Measurements from ENCODE around the gene ELN. TPM values are rescaled to one million over a fixed set of nuclear protein-coding genes. Genes with fewer than 3 reads are reported as not detected.
"Not testable (repeated sequence)": the region's sequence is repeated elsewhere in the genome, so short reads cannot be mapped to it uniquely, and the experiment has no call there.

Gene ELN
- polyA plus RNA-seq (2013, experiment 1 of 2) = 15.7 TPM
- 8.2 TPM for polyA plus RNA-seq (2013, experiment 2 of 2)

GRCh38 chr7:74027683-74028320, at the start of gene ELN:
TSS of gene ELN (plus strand) at chr7:74028173. CDS start at chr7:74028188, 15 bp downstream.
- Histone ChIP-seq H3K4me3 (ENCODE audit: extremely low read depth, insufficient read depth, low read length, poor library complexity, severe bottlenecking) (no peak within 1 kb of the TSS), H3K36me3 (ENCODE audit: control insufficient read depth, insufficient read depth, low read length) (no peaks in the 10 kb centered on the region), H3K4me1 (ENCODE audit: control insufficient read depth, insufficient read depth, low read length, poor library complexity, severe bottlenecking) (peaks cover 24% of the 10 kb centered on the region), H3K9me3 (ENCODE audit: control insufficient read depth, low read length) (no peaks in the 10 kb centered on the region), H3K27ac (ENCODE audit: low read depth, low read length, severe bottlenecking) (no peak within 1 kb of the TSS)
- WGBS, 2 experiments (ENCODE audit: insufficient coverage in 2 of 2) = 50 to 54% methylated on average over 13 to 25 of the region's 39 CpGs

- Histone ChIP-seq H3K27ac (ENCODE audit: low read depth, low read length, severe bottlenecking) (no peak overlapping the region), H3K9me3 (ENCODE audit: control insufficient read depth, low read length) (no peaks in the 10 kb centered on the region), H3K36me3 (ENCODE audit: control insufficient read depth, insufficient read depth, low read length) (no peaks in the 10 kb centered on the region), H3K4me3 (ENCODE audit: extremely low read depth, insufficient read depth, low read length, poor library complexity, severe bottlenecking) (no peak overlapping the region), H3K4me1 (ENCODE audit: control insufficient read depth, insufficient read depth, low read length, poor library complexity, severe bottlenecking) (no peaks in the 10 kb centered on the region)
- 78 to 85% methylated on average over 17 to 23 of the region's 24 CpGs for WGBS, 2 experiments (ENCODE audit: insufficient coverage in 2 of 2)
Measured at GRCh38 chr7:73978661-73979563, 49.1 kb upstream of the ELN start.

- H3K9me3 ChIP-seq (ENCODE audit: control insufficient read depth, low read length); H3K27ac ChIP-seq (ENCODE audit: low read depth, low read length, severe bottlenecking); H3K4me3 ChIP-seq (ENCODE audit: extremely low read depth, insufficient read depth, low read length, poor library complexity, severe bottlenecking); H3K4me1 ChIP-seq (ENCODE audit: control insufficient read depth, insufficient read depth, low read length, poor library complexity, severe bottlenecking); H3K36me3 ChIP-seq (ENCODE audit: control insufficient read depth, insufficient read depth, low read length): not testable (repeated sequence)
- 92 to 96% methylated on average over 7 of the region's 9 CpGs for WGBS, 2 experiments (ENCODE audit: insufficient coverage in 2 of 2)
Measured at GRCh38 chr7:73979656-73980055, 48.3 kb upstream of the ELN start.

GRCh38 chr7:73980206-73980605, 47.8 kb upstream of the ELN start:
- H3K9me3 ChIP-seq (ENCODE audit: control insufficient read depth, low read length) = no peaks in the 10 kb centered on the region
- 97 to 100% methylated on average over 2 to 6 of the region's 6 CpGs for WGBS, 2 experiments (ENCODE audit: insufficient coverage in 2 of 2)
- H3K36me3 ChIP-seq (ENCODE audit: control insufficient read depth, insufficient read depth, low read length) = no peaks in the 10 kb centered on the region
- H3K27ac ChIP-seq (ENCODE audit: low read depth, low read length, severe bottlenecking) = no peak overlapping the region
- H3K4me3 ChIP-seq (ENCODE audit: extremely low read depth, insufficient read depth, low read length, poor library complexity, severe bottlenecking) = no peak overlapping the region
- no peaks in the 10 kb centered on the region for H3K4me1 ChIP-seq (ENCODE audit: control insufficient read depth, insufficient read depth, low read length, poor library complexity, severe bottlenecking)

- no peaks in the 10 kb centered on the region for H3K9me3 ChIP-seq (ENCODE audit: control insufficient read depth, low read length)
- peaks cover 8% of the 10 kb centered on the region for H3K4me1 ChIP-seq (ENCODE audit: control insufficient read depth, insufficient read depth, low read length, poor library complexity, severe bottlenecking)
- no peak overlapping the region for H3K4me3 ChIP-seq (ENCODE audit: extremely low read depth, insufficient read depth, low read length, poor library complexity, severe bottlenecking)
- WGBS, 2 experiments (ENCODE audit: insufficient coverage in 2 of 2) = 88 to 93% methylated on average over 4 to 7 of the region's 7 CpGs
- no peaks in the 10 kb centered on the region for H3K36me3 ChIP-seq (ENCODE audit: control insufficient read depth, insufficient read depth, low read length)
- H3K27ac ChIP-seq (ENCODE audit: low read depth, low read length, severe bottlenecking) = no peak overlapping the region
Measured at GRCh38 chr7:73981933-73982332, 46.0 kb upstream of the ELN start.

GRCh38 chr7:73983437-73984164, 44.4 kb upstream of the ELN start:
- Histone ChIP-seq H3K36me3 (ENCODE audit: control insufficient read depth, insufficient read depth, low read length) (no peaks in the 10 kb centered on the region), H3K4me1 (ENCODE audit: control insufficient read depth, insufficient read depth, low read length, poor library complexity, severe bottlenecking) (peaks cover 11% of the 10 kb centered on the region), H3K4me3 (ENCODE audit: extremely low read depth, insufficient read depth, low read length, poor library complexity, severe bottlenecking) (no peak overlapping the region), H3K27ac (ENCODE audit: low read depth, low read length, severe bottlenecking) (no peak overlapping the region), H3K9me3 (ENCODE audit: control insufficient read depth, low read length) (no peaks in the 10 kb centered on the region)
- 89 to 96% methylated on average over 19 to 22 of the region's 22 CpGs for WGBS, 2 experiments (ENCODE audit: insufficient coverage in 2 of 2)

GRCh38 chr7:73984481-73985205, 43.3 kb upstream of the ELN start:
- 91 to 92% methylated on average over 16 to 19 of the region's 19 CpGs for WGBS, 2 experiments (ENCODE audit: insufficient coverage in 2 of 2)
- H3K27ac ChIP-seq (ENCODE audit: low read depth, low read length, severe bottlenecking) = no peak overlapping the region

GRCh38 chr7:73985737-73986141, 42.2 kb upstream of the ELN start:
- WGBS, 2 experiments (ENCODE audit: insufficient coverage in 2 of 2) = 90 to 92% methylated on average over 12 to 13 of the region's 13 CpGs
- H3K27ac ChIP-seq (ENCODE audit: low read depth, low read length, severe bottlenecking) = no peak overlapping the region
- no peak overlapping the region for H3K4me3 ChIP-seq (ENCODE audit: extremely low read depth, insufficient read depth, low read length, poor library complexity, severe bottlenecking)

More at GRCh38 chr7:73984481-73985205, 43.3 kb upstream of the ELN start:
- H3K9me3 ChIP-seq (ENCODE audit: control insufficient read depth, low read length) = no peaks in the 10 kb centered on the region
- peaks cover 16% of the 10 kb centered on the region for H3K4me1 ChIP-seq (ENCODE audit: control insufficient read depth, insufficient read depth, low read length, poor library complexity, severe bottlenecking)
- H3K36me3 ChIP-seq (ENCODE audit: control insufficient read depth, insufficient read depth, low read length) = no peaks in the 10 kb centered on the region
- H3K4me3 ChIP-seq (ENCODE audit: extremely low read depth, insufficient read depth, low read length, poor library complexity, severe bottlenecking) = no peak overlapping the region

GRCh38 chr7:73986158-73986631, 41.8 kb upstream of the ELN start:
- Histone ChIP-seq H3K36me3 (ENCODE audit: control insufficient read depth, insufficient read depth, low read length) (no peaks in the 10 kb centered on the region), H3K27ac (ENCODE audit: low read depth, low read length, severe bottlenecking) (no peak overlapping the region), H3K4me3 (ENCODE audit: extremely low read depth, insufficient read depth, low read length, poor library complexity, severe bottlenecking) (no peak overlapping the region), H3K9me3 (ENCODE audit: control insufficient read depth, low read length) (no peaks in the 10 kb centered on the region), H3K4me1 (ENCODE audit: control insufficient read depth, insufficient read depth, low read length, poor library complexity, severe bottlenecking) (peaks cover 16% of the 10 kb centered on the region)
- WGBS, 2 experiments (ENCODE audit: insufficient coverage in 2 of 2) = 85 to 94% methylated on average over 11 to 15 of the region's 17 CpGs

More at GRCh38 chr7:73985737-73986141, 42.2 kb upstream of the ELN start:
- no peaks in the 10 kb centered on the region for H3K36me3 ChIP-seq (ENCODE audit: control insufficient read depth, insufficient read depth, low read length)
- H3K9me3 ChIP-seq (ENCODE audit: control insufficient read depth, low read length) = no peaks in the 10 kb centered on the region
- H3K4me1 ChIP-seq (ENCODE audit: control insufficient read depth, insufficient read depth, low read length, poor library complexity, severe bottlenecking) = peaks cover 16% of the 10 kb centered on the region

- no peak overlapping the region for H3K4me3 ChIP-seq (ENCODE audit: extremely low read depth, insufficient read depth, low read length, poor library complexity, severe bottlenecking)
- WGBS, 2 experiments (ENCODE audit: insufficient coverage in 2 of 2) = 83 to 97% methylated on average over 2 to 4 of the region's 4 CpGs
Measured at GRCh38 chr7:73987298-73987697, 40.7 kb upstream of the ELN start.

More at GRCh38 chr7:73987298-73987697, 40.7 kb upstream of the ELN start:
- Histone ChIP-seq H3K36me3 (ENCODE audit: control insufficient read depth, insufficient read depth, low read length) (no peaks in the 10 kb centered on the region), H3K9me3 (ENCODE audit: control insufficient read depth, low read length) (no peaks in the 10 kb centered on the region), H3K4me1 (ENCODE audit: control insufficient read depth, insufficient read depth, low read length, poor library complexity, severe bottlenecking) (peaks cover 16% of the 10 kb centered on the region), H3K27ac (ENCODE audit: low read depth, low read length, severe bottlenecking) (no peak overlapping the region)

All from mesodermal cell (in vitro differentiated cells).